Transverse colon (tissue), 4 donors: ENCODE data around the gene TAX1BP3.

Source experiments
- EP300 ChIP-seq: sonication (generic); formaldehyde crosslinking; IDR thresholded peaks from one replicate; pipeline ENCODE4 v1.6.1; 2017; ENCODE audit warnings: antibody characterized with exemption, low read depth
- POLR2AphosphoS5 ChIP-seq, 3 donors: sonication (generic); formaldehyde crosslinking; IDR thresholded peaks; one replicate each; pipeline ENCODE4 v1.6.1; 2016; ENCODE audit warnings: antibody characterized with exemption in 3 of 3
- TF ChIP-seq, protein P1 (sequence below), 5 experiments: fragments of 200-600 bp in 3 of 5; fragments of 450-650 bp in 2 of 5; sonication (generic) in 3 of 5; IDR thresholded peaks; 1 replicate in 2 of 5; 2 replicates in 3 of 5; pipeline ENCODE4 v1.5.1; 2016 to 2017; ENCODE audit warnings: antibody characterized with exemption in 5 of 5, inconsistent platforms in 3 of 5, mild to moderate bottlenecking in 2 of 5, moderate library complexity in 1 of 5

DNA sequence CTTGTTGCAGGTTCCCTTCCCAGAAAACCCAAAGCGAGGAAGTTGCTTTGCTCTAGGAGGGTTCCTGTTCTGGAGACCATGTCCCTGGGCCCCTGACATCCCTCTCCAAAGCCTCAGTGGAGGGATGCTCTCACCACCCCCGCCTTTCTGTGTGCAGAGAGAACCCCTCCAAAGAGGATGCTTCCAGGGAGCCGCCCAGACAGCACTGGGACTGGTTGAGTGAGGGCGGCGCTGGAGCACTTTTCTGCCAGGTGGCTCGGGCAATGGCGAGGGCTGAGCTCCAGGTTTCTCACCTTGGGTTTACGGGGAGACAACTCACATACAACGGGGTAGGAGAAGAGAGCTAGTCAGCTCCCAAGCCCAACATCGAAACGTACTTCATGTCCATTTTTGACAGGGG is 7.5 kb upstream of the TAX1BP3 start:
- TF ChIP-seq POLR2AphosphoS5 (IDR thresholded peaks at IDR 0.05) (no peak), EP300 (no peak)
- TF ChIP-seq, protein P1, sequence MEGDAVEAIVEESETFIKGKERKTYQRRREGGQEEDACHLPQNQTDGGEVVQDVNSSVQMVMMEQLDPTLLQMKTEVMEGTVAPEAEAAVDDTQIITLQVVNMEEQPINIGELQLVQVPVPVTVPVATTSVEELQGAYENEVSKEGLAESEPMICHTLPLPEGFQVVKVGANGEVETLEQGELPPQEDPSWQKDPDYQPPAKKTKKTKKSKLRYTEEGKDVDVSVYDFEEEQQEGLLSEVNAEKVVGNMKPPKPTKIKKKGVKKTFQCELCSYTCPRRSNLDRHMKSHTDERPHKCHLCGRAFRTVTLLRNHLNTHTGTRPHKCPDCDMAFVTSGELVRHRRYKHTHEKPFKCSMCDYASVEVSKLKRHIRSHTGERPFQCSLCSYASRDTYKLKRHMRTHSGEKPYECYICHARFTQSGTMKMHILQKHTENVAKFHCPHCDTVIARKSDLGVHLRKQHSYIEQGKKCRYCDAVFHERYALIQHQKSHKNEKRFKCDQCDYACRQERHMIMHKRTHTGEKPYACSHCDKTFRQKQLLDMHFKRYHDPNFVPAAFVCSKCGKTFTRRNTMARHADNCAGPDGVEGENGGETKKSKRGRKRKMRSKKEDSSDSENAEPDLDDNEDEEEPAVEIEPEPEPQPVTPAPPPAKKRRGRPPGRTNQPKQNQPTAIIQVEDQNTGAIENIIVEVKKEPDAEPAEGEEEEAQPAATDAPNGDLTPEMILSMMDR (IDR thresholded peaks at IDR 0.05) = no peak
